Astrocyte (in vitro differentiated cells and primary cell): ENCODE data around the gene SUZ12.
"Not testable (repeated sequence)": the region's sequence is repeated elsewhere in the genome, so short reads cannot be mapped to it uniquely, and the experiment has no call there.

Experiments
- EZH2 ChIP-seq: IDR thresholded peaks from 2 replicates; pipeline ENCODE4 v1.6.1; 2012; ENCODE audit warnings: mild to moderate bottlenecking, low read length, inconsistent platforms; ENCODE audit not compliant: insufficient read depth
- TF ChIP-seq, protein P1 (sequence below): IDR thresholded peaks from 2 replicates; pipeline ENCODE4 v1.5.1; 2011; ENCODE audit warnings: low read depth, mild to moderate bottlenecking, inconsistent platforms, low read length, moderate library complexity; ENCODE audit not compliant: insufficient read depth

- TF ChIP-seq, protein P1, sequence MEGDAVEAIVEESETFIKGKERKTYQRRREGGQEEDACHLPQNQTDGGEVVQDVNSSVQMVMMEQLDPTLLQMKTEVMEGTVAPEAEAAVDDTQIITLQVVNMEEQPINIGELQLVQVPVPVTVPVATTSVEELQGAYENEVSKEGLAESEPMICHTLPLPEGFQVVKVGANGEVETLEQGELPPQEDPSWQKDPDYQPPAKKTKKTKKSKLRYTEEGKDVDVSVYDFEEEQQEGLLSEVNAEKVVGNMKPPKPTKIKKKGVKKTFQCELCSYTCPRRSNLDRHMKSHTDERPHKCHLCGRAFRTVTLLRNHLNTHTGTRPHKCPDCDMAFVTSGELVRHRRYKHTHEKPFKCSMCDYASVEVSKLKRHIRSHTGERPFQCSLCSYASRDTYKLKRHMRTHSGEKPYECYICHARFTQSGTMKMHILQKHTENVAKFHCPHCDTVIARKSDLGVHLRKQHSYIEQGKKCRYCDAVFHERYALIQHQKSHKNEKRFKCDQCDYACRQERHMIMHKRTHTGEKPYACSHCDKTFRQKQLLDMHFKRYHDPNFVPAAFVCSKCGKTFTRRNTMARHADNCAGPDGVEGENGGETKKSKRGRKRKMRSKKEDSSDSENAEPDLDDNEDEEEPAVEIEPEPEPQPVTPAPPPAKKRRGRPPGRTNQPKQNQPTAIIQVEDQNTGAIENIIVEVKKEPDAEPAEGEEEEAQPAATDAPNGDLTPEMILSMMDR: not testable (repeated sequence)
- TF ChIP-seq EZH2: not testable (repeated sequence)
These were observed 108.8 kb downstream of the SUZ12 start for GRCh38 chr17:32045611-32046010.
